GM21723 (cell line): ENCODE results near the gene PARG.
"Not testable (repeated sequence)": the region's sequence is repeated elsewhere in the genome, so short reads cannot be mapped to it uniquely, and the experiment has no call there.

Experiments used
- ATAC-seq: cut with Tn5 transposase; IDR thresholded peaks from one replicate; pipeline ENCODE4 v1.9.1; 2021; ENCODE audit warnings: mild to moderate bottlenecking, moderate library complexity; ENCODE audit not compliant: unreplicated experiment

The PARG gene

DNA sequence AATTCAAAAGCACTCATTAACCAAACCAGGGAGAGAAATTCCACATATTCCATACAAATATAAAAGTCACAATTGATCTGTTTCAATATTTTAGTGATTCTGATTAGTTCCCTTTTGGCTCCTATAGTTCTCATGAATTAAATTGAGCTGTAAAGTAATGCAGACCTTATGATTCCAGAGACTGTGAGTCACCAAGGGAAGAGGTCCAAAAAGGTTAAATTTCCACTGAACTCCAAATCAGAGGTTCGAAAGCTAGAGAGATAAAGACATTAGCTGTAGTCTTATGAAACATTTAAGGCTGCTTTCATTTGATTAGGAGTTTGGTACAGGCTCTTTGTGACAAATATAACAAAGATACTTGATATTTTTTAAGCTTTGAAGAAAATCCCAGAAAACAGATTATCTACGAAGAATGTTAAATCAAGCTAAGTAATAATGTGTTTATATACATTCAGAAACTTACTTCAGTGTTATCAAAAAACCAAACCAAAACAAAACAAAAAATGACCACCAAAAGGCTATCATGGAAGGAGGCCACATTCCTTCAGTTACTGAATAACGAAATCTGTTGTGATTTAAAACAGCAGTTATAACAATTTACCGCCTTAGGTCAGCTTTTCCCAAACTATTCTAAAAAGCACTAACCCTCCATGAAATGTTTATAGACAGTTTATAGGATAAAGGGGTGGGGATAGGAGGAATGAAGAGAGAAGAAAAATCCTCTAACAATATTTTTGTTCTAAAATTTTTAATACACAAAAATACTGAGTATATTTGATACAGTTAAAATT is 33.3 kb downstream of the PARG start:
- not testable (repeated sequence) for ATAC-seq

DNA sequence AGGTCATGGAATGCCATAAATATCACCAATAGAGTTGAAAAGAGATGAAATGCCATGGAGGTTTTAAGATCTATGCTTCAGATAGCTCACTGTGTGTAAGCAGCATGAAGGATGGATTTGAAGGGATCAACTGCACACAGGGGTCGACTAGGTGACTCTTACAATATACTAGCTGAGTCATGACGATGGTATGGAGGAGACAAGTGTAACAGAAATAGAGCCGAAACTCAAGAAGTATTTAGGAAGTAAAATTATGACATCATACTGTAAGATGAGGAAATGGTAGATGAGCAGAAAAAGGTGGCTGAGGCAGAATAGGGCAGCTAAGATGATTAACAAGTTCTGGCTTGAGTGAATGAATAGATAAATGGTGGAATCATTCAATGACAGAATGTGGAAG is 38.0 kb downstream of the PARG start:
- not testable (repeated sequence) for ATAC-seq

DNA sequence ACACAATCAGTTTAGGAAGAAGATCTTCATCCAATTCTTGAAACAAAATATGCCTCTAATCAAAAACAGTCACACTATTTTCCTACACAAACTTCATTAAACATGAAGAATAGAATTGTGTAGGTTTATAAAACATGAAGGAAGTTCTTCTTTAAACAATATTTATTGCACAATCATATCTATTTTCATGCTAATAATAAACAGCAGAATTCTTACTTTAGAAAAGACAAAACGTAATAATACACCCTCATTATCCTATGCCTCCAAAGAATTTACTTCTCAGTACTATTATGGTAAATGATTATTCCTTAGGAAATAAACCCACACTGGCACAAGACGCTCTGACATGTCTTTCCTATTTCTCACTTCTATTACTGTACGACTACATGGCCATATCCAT is 41.4 kb downstream of the PARG start:
- not testable (repeated sequence) for ATAC-seq

DNA sequence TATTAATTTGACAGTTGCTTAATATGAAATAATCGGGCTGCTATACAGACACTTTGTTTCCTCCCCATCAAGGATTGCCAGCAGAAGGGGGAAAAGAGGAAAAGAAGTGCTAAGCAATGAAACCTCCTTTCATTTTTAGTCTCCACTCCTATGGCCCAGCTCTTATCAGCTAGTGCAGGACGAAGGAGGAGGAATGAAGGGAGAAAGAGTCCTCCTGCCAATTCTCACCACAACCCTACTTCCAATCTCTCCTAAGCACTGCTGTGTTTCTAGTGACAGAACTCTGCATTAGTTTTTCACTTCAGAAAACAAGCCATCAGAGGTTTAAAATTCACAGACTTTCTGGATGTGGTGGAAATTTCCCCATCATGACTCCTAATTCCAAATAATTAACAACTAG is 41.8 kb downstream of the PARG start:
- ATAC-seq, result not testable (repeated sequence)

DNA sequence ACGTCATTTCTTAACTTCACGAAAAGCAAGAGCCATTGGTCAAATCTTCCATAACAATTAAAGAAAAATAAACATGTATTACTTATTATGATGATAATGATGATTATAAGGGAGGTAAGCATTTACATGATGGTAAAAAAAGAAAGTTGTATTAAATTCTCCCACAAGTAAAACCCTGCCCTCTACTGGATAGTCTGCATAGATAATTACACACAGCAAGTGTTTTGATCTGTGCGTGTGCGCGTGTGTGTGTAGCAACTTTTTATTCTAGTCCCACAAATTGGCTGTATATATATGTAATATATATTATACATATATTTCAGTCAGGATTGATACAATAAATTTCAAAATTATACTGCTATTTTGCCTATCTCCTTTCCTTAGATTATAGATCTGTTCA is 51.8 kb downstream of the PARG start:
- ATAC-seq, result not testable (repeated sequence)

DNA sequence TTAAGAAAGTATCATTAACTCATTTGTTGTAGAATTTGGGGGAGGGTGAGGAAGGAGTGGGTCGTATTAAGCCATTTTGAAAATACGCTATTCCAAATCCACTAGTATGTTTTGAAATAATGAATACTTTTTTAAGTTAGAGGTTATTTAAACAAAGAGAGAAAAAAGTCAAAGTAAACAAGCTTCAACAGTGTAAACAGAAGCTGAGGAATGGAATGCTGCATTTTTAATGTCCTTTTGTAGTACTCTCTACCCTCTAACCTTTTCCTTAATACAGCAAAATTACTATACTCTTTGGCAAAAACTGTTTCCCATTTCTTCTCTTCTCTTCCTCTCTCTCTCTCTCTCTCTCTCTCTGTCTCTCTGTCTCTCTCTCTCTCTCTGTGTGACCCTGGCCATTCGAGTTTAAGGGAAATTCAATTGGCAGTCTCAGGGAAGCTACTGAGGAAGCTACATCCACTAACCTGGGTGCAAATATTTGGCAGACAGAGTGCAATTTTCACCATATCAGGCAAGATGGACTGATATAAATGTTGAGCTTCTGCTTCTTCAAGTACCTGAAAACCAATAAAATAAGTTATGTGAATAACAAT is 57.0 kb downstream of the PARG start:
- ATAC-seq, result not testable (repeated sequence)

DNA sequence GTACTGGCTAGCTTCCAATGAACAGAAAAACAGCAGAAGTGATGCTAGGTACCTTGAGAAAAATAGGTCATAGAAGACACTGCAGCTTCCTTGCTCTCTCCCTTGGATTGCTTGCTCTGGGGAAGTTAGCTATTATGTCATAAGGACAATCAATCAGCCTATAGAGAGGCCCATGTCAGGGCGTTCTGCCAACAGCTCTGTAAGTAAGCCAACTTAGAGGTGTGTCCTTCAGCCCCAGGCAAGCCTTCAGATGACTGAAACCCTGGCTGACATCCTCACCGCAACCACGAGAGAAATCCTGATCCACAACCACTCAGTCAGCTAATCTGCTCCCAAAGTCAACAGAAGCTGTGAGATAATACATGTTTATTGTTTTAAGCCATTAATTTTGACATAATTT is 58.0 kb downstream of the PARG start:
- not testable (repeated sequence) for ATAC-seq

- not testable (repeated sequence) for ATAC-seq
Measured at GRCh38 chr10:49882327-49882726, 59.5 kb downstream of the PARG start.

DNA sequence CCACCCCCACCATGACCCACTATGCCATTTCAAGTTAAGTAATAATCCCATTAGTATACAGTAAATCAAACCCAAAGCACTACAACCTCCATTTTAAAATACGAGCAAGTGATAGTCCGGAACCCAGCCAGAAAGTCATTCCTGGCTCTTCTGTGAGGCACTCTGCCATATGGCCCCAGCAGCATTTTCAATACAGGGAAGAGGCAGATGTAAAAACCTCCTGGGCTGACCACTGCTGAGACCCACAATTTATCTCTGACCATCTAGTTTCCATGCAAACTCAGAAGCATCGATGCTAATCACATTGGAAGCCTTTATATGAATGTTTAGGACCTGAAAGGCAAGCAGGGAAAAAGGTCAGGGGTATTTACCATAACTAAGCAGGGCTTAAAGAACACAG is 69.1 kb downstream of the PARG start:
- not testable (repeated sequence) for ATAC-seq

DNA sequence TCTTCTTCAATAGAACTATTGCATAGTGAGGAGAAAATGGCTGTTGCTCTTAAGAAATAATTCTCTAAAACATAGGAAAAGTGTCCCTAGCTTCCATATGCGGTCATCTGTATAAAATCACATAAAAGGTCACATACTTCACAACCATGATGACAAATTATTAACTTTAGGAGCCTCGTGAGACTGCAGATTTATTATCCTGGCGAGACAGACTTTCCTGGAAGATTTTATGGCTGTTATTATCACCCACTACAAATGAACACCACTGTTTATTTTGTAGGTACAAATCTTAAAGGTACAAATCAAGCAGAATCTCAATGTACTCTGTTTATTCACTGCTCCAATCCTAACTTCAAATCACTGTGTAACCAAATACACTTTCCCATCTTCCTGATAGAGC is 70.4 kb downstream of the PARG start:
- not testable (repeated sequence) for ATAC-seq

GRCh38 chr10:49859933-49860332 is 81.9 kb downstream of the PARG start:
- not testable (repeated sequence) for ATAC-seq

DNA sequence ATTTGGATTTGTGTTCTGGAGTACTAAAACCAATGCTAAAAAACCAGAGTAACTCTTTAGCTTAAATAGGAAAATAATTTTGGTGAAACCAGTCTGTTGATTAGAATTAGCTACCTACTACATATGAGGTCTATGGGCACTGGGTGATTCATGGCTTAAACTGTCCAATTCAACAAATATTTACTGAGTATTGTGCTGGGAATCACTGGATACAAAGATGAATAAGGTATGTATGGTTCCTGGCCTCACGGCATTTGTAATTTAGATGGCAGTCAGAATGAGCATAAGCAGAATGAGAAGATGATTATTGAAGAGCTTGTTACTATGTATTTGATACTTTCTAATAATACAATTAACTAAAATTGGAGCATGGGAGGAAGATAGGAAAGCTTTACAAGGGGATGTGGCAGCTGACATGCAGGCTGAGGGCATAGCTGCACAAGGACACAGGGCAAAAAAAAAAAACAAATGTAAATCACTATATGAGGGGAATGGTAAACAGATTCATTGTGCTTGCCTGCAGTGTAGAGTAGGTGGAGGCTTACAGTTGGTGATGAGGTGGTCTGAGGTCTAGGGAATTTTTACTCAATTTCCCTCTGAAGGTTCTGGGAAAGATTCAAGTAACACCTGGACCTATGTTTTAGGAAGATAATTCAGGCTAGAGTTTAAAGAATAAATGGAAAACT is 83.0 kb downstream of the PARG start:
- not testable (repeated sequence) for ATAC-seq

DNA sequence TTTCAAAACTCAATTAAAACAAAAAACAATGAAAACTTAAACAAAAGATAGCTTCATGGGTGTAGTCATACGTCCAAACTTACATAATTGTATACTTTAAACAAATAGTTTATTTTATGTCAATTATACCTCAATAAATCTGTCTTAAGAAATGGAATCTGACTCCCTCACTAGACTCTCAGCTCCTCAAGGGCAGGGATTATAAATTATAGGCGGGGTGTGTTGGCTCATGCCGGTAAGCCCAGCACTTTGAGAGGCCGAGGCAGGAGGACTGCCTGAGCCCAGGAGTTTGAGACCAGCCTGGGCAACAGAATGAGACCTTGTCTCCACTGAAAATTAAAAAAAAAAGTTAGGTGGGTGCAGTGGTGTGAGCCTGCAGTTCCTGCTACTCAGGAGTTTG is 92.3 kb downstream of the PARG start:
- not testable (repeated sequence) for ATAC-seq

DNA sequence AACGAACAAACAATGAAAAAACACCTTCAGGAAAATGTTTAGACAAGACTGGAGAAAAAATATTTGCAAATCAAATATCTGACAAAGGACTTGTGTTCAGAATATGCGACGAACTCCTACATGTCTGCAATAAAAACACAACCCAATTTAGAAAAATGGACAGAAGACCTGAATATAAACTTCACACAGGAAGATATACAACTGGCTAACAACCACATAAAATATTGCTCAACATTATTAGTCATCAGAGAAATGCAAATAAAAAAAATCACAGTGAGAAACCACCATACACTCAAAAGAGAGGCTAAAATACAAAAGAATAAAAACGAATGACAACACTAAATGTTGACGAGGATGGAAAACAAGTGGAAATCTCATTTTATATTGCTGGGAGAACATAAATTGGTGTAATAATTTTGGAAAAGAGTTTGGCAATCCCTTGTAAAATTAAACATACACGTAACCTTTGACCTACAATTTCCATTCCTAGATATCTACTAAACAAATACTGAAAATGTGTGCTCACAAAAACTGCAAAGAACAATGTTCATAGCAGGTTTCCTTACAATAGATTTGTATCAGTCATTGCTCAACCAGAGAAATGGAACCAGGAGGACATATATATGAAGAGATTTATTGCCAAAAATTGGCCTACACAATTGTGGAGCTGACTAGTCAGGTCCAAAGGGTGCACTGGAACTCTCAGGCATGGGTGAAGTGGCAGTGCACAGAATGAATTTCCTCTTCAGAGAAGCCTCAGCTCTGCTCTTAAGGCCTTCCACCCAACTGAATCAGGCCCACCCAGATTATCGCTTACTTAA is 96.8 kb downstream of the PARG start:
- no peak for ATAC-seq

DNA sequence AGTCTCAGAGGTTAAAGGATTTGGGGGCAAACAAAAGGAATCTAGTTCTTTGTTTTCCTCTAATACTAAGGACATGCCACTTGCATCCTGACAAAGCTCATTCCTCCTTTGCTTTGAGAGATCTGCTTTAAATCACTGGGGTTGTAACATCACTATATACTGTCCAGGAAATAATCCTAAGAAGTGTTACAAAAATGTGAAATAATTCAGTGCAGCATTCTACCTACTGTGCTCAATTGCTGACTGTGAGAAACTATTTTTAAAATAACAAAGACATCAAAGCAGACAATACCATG is 99.5 kb downstream of the PARG start:
- not testable (repeated sequence) for ATAC-seq

DNA sequence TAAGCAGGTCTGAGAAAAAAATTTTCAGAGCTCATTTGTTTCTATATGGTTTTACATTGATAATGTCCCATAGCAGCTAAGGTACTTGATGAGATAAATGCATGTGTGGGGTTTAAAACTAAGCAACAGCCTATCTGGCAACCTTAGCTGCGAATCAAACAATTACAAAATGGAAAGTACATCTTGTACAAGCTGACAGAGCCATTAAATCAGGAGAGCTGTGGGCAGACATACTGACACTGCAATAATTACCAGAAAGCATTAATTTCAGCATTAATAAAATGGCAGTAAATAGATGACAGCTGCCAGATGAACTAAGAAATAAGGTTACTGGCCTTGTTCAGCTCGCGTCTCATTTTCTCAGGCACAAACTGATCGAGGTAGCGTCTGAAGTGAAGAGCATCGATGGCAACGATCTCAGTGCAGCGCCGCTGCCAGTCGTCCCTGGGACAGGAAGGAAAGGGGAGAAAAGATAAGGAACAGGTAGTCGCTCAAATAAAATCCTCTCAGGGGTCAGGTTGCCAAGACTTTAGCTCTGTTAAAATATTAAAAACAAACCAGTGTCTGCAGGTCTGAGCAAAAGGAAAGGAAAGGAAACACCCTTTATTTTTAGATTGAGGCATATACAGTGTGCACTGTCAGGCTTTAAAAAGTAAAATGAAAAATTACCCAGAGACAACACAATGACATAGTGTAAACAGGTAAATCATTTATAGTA is 100.1 kb downstream of the PARG start:
- no peak for ATAC-seq

DNA sequence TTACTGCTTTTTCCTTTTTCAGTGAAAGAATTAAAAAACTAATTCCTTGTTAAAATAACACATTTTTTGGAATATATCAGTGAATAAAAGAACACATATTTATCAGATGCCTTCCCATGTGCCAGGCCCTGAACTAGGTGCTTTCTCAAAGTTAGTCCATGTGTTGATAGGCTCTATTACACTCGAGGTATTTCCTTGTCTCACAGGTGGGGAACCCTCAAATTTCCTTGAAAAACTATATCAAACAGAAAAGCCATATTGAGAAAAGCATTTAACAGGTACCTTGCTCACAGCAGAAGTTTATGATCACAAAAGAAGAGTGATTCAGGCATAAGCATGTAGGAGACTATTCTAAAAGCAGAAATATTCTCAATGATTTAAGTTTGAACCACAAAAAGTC is 104.1 kb downstream of the PARG start:
- no peak for ATAC-seq

- ATAC-seq, result no peak
Measured at GRCh38 chr10:49837051-49837478, 104.8 kb downstream of the PARG start.

- ATAC-seq, result no peak
Measured at GRCh38 chr10:49834976-49835375, 106.9 kb downstream of the PARG start.

DNA sequence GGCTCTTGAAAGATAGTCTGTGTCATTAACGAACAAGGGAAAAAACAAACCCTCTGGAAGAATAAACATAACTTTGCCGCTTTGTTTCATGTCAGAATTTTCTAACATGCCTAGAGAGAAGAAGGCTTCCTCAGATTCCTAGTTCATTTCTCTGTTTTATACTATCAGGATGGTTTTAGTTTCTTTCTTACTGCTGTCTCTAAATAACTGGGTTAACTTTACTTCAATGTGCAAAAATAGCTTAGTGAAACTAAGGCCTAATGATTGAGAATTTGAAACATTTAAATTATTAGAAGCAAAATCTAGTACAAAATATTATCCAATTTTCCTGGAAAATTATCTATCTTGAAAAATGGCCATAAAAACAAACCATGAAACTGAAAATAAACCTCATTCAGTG is 107.6 kb downstream of the PARG start:
- ATAC-seq, result no peak

DNA sequence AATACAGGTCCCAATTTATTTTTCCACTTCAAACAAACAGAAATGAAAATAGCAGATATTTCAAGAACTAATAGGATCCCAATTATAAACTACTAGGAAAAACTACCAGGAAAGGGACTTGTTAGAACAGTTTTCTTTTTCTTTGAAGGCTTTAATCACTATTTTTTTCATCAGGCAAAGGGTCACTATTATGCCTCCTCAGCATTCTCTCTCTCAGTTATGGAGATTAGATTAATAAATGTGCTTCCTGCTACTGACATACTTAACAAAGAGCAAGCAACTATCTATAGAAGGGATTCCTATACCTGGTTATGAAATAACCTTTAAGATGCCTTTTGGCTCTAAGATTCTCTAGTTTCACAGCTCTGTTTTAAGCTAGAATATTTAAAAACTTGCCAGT is 108.7 kb downstream of the PARG start:
- no peak for ATAC-seq
